Duodenal mucosa (tissue), 2 donors: ENCODE data around the gene S100A14.
A peak's percentile ranks its signal among the peaks of the same experiment; 100 is the strongest.
"Not testable (repeated sequence)": the region's sequence is repeated elsewhere in the genome, so short reads cannot be mapped to it uniquely, and the experiment has no call there.

Experiments
- H3K27ac ChIP-seq: one replicate; pipeline ENCODE4 v1.7.0; 2013; ENCODE audit warnings: low read depth, low read length
- H3K27me3 ChIP-seq, 2 donors: one replicate each; pipeline ENCODE4 v1.7.0; 2013; ENCODE audit warnings: low read length in 2 of 2, control low read depth in 1 of 2; ENCODE audit not compliant: insufficient read depth in 2 of 2, control insufficient read depth in 1 of 2
- H3K36me3 ChIP-seq, 2 donors: one replicate each; pipeline ENCODE4 v1.7.0; 2013; ENCODE audit warnings: low read length in 2 of 2, control low read depth in 1 of 2; ENCODE audit not compliant: insufficient read depth in 2 of 2, control insufficient read depth in 1 of 2
- H3K4me1 ChIP-seq, 2 donors: one replicate each; pipeline ENCODE4 v1.7.0; 2013; ENCODE audit warnings: low read length in 2 of 2, control low read depth in 1 of 2; ENCODE audit not compliant: insufficient read depth in 2 of 2, control insufficient read depth in 1 of 2
- H3K4me3 ChIP-seq, 2 donors: one replicate each; pipeline ENCODE4 v1.7.0; 2013; ENCODE audit warnings: low read length in 2 of 2, low read depth in 1 of 2
- H3K9ac ChIP-seq, 2 donors: one replicate each; pipeline ENCODE4 v1.7.0; 2013; ENCODE audit warnings: low read length in 2 of 2, low read depth in 1 of 2
- H3K9me3 ChIP-seq, 2 donors: one replicate each; pipeline ENCODE4 v1.7.0; 2013; ENCODE audit warnings: low read length in 2 of 2, control low read depth in 1 of 2; ENCODE audit not compliant: control insufficient read depth in 1 of 2

S100A14 gene

GRCh38 chr1:153640213-153640612 is 24.1 kb upstream of the S100A14 start:
- H3K9ac ChIP-seq, H3K9me3 ChIP-seq, H3K4me3 ChIP-seq, H3K27ac ChIP-seq, H3K27me3 ChIP-seq: not testable (repeated sequence)
- Histone ChIP-seq H3K4me1 (peaks cover 21 to 36% of the 10 kb centered on the region in 2 donors), H3K36me3 (peaks cover 68 to 89% of the 10 kb centered on the region in 2 donors)

GRCh38 chr1:153639280-153639679 is 23.2 kb upstream of the S100A14 start:
- Histone ChIP-seq H3K27me3 (no peaks in the 10 kb centered on the region), H3K9ac (no peak overlapping the region), H3K27ac (no peak overlapping the region), H3K4me1 (peaks cover 24 to 36% of the 10 kb centered on the region in 2 donors), H3K4me3 (no peak overlapping the region), H3K36me3 (peaks cover 63 to 80% of the 10 kb centered on the region in 2 donors), H3K9me3 (no peaks in the 10 kb centered on the region)

- no peaks in the 10 kb centered on the region for H3K27me3 ChIP-seq
- H3K36me3 ChIP-seq: peaks cover 54 to 70% of the 10 kb centered on the region in 2 donors
- no peak overlapping the region for H3K9ac ChIP-seq
- H3K4me3 ChIP-seq: no peak overlapping the region
- H3K9me3 ChIP-seq: no peaks in the 10 kb centered on the region
- peaks cover 28 to 33% of the 10 kb centered on the region in 2 donors for H3K4me1 ChIP-seq
- H3K27ac ChIP-seq: no peak overlapping the region
Measured at GRCh38 chr1:153638261-153638660, 22.1 kb upstream of the S100A14 start.

GRCh38 chr1:153636312-153636711 is 20.2 kb upstream of the S100A14 start:
- no peak overlapping the region for H3K27ac ChIP-seq
- peaks cover 34 to 50% of the 10 kb centered on the region in 2 donors for H3K36me3 ChIP-seq
- H3K4me3 ChIP-seq: no peak overlapping the region
- no peak overlapping the region for H3K9ac ChIP-seq
- no peaks in the 10 kb centered on the region for H3K27me3 ChIP-seq
- H3K9me3 ChIP-seq: no peaks in the 10 kb centered on the region
- peaks cover 32 to 35% of the 10 kb centered on the region in 2 donors for H3K4me1 ChIP-seq

GRCh38 chr1:153635872-153636271 is 19.7 kb upstream of the S100A14 start:
- Histone ChIP-seq H3K36me3 (peaks cover 30 to 46% of the 10 kb centered on the region in 2 donors), H3K9me3 (no peaks in the 10 kb centered on the region), H3K4me3 (no peak overlapping the region), H3K27me3 (no peaks in the 10 kb centered on the region), H3K4me1 (peaks cover 37 to 39% of the 10 kb centered on the region in 2 donors), H3K9ac (no peak overlapping the region), H3K27ac (no peak overlapping the region)

GRCh38 chr1:153633754-153634665 is 17.9 kb upstream of the S100A14 start, which contains the start of gene CHTOP:
Gene CHTOP (plus strand): TSS chr1:153634066. CDS start chr1:153636589, 2,523 bp downstream.
- Histone ChIP-seq H3K27me3 (no peaks in the 10 kb centered on the region), H3K27ac (peak within 1 kb of the TSS; percentile 100), H3K4me1 (peaks cover 42 to 43% of the 10 kb centered on the region in 2 donors), H3K4me3 (peak within 1 kb of the TSS; percentile 94 to 98), H3K9me3 (no peaks in the 10 kb centered on the region), H3K9ac (peak within 1 kb of the TSS; percentile 100), H3K36me3 (peaks cover 21 to 29% of the 10 kb centered on the region in 2 donors)

GRCh38 chr1:153633161-153633753 is 17.1 kb upstream of the S100A14 start:
- peak overlapping the region; percentile 49 to 98 for H3K4me3 ChIP-seq
- no peaks in the 10 kb centered on the region for H3K9me3 ChIP-seq
- H3K4me1 ChIP-seq: peaks cover 40 to 42% of the 10 kb centered on the region in 2 donors
- H3K27me3 ChIP-seq: no peaks in the 10 kb centered on the region
- peaks cover 15 to 22% of the 10 kb centered on the region in 2 donors for H3K36me3 ChIP-seq
- H3K9ac ChIP-seq: peak overlapping the region; percentile 100
- H3K27ac ChIP-seq: peak overlapping the region; percentile 100

- H3K27me3 ChIP-seq: no peaks in the 10 kb centered on the region
- H3K9ac ChIP-seq: no peak overlapping the region
- peak overlapping the region in 1 of 2 donors; percentile 32 for H3K4me3 ChIP-seq
- peaks cover 36 to 38% of the 10 kb centered on the region in 2 donors for H3K4me1 ChIP-seq
- no peaks in the 10 kb centered on the region for H3K9me3 ChIP-seq
- peak overlapping the region; percentile 5 for H3K27ac ChIP-seq
- H3K36me3 ChIP-seq: peaks cover under 1 to 2% of the 10 kb centered on the region in 2 donors
Measured at GRCh38 chr1:153631047-153632022, 15.2 kb upstream of the S100A14 start.

- H3K9me3 ChIP-seq: no peaks in the 10 kb centered on the region
- no peaks in the 10 kb centered on the region for H3K27me3 ChIP-seq
- no peak overlapping the region for H3K9ac ChIP-seq
- H3K27ac ChIP-seq: no peak overlapping the region
- peaks cover 34 to 35% of the 10 kb centered on the region in 2 donors for H3K4me1 ChIP-seq
- H3K36me3 ChIP-seq: no peaks in the 10 kb centered on the region
- H3K4me3 ChIP-seq: no peak overlapping the region
Measured at GRCh38 chr1:153630384-153630783, 14.3 kb upstream of the S100A14 start.
